Rectal smooth muscle tissue (tissue), 1 donor: ENCODE data around the gene CACNA2D3.

Source experiments
- H3K27ac ChIP-seq: one replicate; pipeline ENCODE4 v1.7.0; 2013; ENCODE audit warnings: low read depth, low read length, inconsistent platforms
- H3K27me3 ChIP-seq: one replicate; pipeline ENCODE4 v1.7.0; 2013; ENCODE audit warnings: low read length; ENCODE audit not compliant: control insufficient read depth, insufficient read depth
- H3K36me3 ChIP-seq: one replicate; pipeline ENCODE4 v1.7.0; 2013; ENCODE audit warnings: low read length; ENCODE audit not compliant: control insufficient read depth, insufficient read depth
- H3K4me1 ChIP-seq: one replicate; pipeline ENCODE4 v1.7.0; 2013; ENCODE audit warnings: low read length; ENCODE audit not compliant: control insufficient read depth, insufficient read depth
- H3K4me3 ChIP-seq: one replicate; pipeline ENCODE4 v1.7.0; 2013; ENCODE audit warnings: low read length
- H3K9ac ChIP-seq: one replicate; pipeline ENCODE4 v1.7.0; 2013; ENCODE audit warnings: low read length

Gene CACNA2D3

DNA sequence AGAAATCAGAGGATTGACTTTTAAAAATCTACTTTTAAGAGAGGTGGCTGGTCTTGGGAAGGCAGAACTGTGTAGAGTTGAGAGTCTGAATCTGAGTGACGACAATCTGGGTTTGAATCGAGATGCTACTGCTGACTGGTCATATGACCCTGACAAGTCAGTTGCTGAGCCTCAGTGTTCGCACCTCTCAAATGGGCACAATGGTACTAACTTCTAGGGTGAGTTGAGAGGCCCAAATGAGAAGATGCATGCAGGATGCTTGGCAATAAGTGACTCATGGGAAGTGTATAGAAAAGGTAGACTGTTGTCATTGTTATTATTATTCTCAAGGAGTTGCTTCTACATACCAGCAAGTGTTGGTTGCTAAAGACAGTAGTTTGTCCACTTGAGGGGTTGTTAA lies 10.3 kb downstream of the CACNA2D3 start:
- H3K4me1 ChIP-seq = no peaks in the 10 kb centered on the region
- no peak overlapping the region for H3K9ac ChIP-seq
- H3K27ac ChIP-seq = no peak overlapping the region
- no peak overlapping the region for H3K4me3 ChIP-seq
- H3K27me3 ChIP-seq = no peaks in the 10 kb centered on the region
- no peaks in the 10 kb centered on the region for H3K36me3 ChIP-seq

DNA sequence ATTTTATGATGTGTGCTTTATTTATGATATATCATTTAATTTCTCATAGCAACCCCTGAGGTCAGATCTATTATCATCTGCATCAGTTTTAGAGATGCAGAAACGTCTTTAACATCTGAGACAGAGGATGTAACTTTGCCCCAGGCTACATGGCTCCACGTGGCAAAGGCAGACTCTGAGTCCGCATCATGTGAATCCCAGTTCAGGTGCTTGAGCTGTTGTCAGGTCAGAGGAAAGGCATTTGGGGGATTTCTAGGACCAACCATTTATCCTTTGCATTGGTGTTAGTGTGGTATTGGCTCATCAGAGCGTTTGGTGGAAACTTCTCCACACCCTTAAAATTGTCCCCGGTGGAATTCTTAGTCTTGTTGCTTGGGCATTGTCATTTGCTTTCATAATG lies 10.8 kb downstream of the CACNA2D3 start:
- Histone ChIP-seq H3K27ac (no peak overlapping the region), H3K9ac (no peak overlapping the region), H3K4me1 (no peaks in the 10 kb centered on the region), H3K4me3 (no peak overlapping the region), H3K27me3 (no peaks in the 10 kb centered on the region), H3K36me3 (no peaks in the 10 kb centered on the region)

DNA sequence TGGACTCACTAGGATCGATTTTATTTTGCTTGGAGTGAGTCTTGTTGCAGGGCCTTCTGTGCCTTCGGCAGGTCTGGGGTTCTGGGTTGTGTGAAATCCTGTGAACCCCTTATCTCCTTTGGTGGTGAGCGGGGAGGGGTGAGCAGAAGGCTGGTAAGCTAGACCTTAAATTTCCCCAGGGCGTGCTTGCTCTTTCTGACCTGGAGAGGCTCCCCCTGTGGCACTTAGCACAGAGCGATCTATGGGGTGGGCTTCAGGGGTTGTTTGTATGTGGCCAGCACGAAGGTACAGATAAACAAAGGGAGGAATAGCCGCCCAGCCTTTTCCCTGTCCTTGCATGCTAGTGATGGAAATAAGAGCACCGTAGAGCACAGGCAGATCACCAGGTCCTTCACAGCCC lies 11.8 kb downstream of the CACNA2D3 start:
- no peak overlapping the region for H3K27ac ChIP-seq
- H3K4me1 ChIP-seq = no peaks in the 10 kb centered on the region
- no peaks in the 10 kb centered on the region for H3K36me3 ChIP-seq
- no peaks in the 10 kb centered on the region for H3K27me3 ChIP-seq
- no peak overlapping the region for H3K4me3 ChIP-seq
- H3K9ac ChIP-seq = no peak overlapping the region

DNA sequence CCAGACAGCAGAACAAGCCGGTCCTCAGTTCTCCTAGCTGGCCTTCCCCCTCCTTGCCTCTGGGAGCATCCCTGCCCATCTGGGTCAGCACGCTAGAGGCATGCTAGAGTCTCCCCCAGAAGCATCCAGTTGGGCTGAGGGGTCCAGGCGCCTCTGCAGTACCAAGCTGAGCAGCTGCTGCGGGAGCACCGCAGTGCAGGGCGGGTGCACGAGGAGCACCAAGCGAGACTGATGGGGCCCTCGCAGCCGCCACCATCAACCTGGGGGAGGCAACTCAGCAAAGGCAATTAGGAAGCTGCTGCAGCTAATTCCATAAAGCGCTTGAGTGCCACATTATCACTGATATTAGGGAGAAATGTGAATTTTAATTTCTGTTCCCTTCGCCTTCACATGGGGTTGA lies 12.4 kb downstream of the CACNA2D3 start:
- no peak overlapping the region for H3K4me3 ChIP-seq
- no peak overlapping the region for H3K9ac ChIP-seq
- no peaks in the 10 kb centered on the region for H3K27me3 ChIP-seq
- no peak overlapping the region for H3K27ac ChIP-seq
- no peaks in the 10 kb centered on the region for H3K4me1 ChIP-seq
- no peaks in the 10 kb centered on the region for H3K36me3 ChIP-seq

DNA sequence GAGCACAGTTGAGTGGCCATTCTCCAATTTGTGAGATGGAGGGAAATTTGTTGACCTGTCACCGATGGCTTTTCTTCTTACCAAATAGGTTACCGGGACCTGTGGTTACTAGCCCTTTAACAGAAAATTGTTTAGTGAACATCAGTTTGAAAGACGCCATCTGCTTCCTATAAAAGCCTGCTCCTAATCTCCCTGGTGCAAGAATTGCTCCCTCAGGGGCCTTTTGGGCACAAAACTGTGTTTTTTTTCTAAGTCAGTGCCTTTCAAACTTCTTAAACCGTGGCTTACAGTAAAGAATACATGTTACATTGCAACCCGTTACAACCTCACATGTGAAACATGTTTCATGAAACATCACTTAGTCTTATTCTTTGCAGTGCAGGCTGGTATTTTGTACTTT lies 15.0 kb downstream of the CACNA2D3 start:
- no peaks in the 10 kb centered on the region for H3K4me1 ChIP-seq
- H3K36me3 ChIP-seq = no peaks in the 10 kb centered on the region
- no peak overlapping the region for H3K27ac ChIP-seq
- no peak overlapping the region for H3K9ac ChIP-seq
- no peak overlapping the region for H3K4me3 ChIP-seq
- no peaks in the 10 kb centered on the region for H3K27me3 ChIP-seq

DNA sequence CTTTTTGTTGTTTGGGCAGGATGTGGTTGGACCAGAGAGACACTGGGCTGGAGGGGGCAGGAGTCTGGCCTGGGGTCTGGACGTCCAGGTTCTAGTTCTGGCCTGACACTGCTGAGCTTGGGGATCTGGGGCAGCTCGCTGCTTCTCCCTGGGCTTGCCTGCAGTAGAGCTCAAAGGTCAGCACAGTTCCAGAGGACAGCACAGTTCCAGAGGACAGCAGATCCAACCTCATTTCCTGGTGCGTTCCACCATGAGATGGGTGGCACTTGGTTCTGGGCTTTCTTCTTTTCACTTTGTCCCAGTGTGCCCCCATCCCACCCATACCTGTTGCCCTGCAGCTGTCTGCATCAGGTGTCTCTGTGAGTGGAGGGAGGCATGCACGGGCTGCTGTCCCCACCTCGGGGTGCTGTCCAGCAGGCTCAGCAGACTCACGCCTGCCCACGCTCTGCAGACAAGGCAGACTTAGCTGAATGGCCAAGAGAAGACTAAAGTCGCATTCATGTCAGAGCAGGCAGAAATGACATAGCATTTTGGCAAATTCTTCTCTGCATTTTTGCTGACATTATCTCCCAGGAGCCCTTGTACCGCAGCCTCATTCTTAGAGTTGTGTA lies 16.7 kb downstream of the CACNA2D3 start:
- Histone ChIP-seq H3K27me3 (no peaks in the 10 kb centered on the region), H3K27ac (no peak overlapping the region), H3K9ac (no peak overlapping the region), H3K36me3 (no peaks in the 10 kb centered on the region), H3K4me3 (no peak overlapping the region), H3K4me1 (no peaks in the 10 kb centered on the region)

DNA sequence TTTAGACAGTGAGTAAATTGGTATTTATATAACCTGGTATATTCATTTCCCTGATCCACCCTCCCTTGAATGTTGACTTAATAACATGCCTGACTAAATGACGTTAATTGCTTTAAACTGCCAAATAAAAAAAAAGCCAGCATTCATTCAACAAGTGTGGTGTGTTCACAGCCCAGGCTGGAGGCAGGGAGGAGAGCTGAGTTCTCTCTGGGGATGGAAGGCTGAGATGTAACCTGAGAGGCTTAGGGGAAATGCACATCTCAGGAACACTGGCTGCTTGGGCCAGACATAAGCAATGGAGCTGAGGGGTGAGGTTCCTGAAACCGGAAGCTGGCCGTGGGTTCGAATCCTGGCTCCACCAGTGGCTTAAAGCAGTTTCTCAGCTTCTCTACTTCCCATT lies 17.3 kb downstream of the CACNA2D3 start:
- H3K4me1 ChIP-seq = no peaks in the 10 kb centered on the region
- H3K27ac ChIP-seq = no peak overlapping the region
- H3K4me3 ChIP-seq = no peak overlapping the region
- no peaks in the 10 kb centered on the region for H3K27me3 ChIP-seq
- no peak overlapping the region for H3K9ac ChIP-seq
- H3K36me3 ChIP-seq = no peaks in the 10 kb centered on the region

DNA sequence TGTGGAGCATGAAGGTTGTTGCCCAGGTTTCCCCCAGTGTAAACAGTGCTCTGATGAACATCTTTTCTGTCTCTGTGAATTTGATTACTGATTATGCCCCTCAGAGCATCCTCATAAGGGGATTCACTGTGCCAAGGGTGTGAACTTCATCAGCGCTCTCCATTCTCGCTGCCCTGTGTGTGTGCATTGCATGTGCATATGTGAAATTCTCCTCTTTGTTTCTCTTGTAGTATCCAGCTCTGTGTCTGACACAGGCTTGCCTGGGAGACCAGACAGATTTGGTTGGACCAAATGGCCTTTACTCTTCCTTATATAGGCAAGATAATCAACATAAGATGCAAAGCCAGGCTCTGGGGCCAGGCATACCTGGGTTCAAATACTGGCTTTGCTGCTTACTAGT lies 21.9 kb downstream of the CACNA2D3 start:
- no peak overlapping the region for H3K9ac ChIP-seq
- H3K27ac ChIP-seq = no peak overlapping the region
- peaks cover 9% of the 10 kb centered on the region for H3K4me1 ChIP-seq
- H3K27me3 ChIP-seq = peaks cover 2% of the 10 kb centered on the region
- no peak overlapping the region for H3K4me3 ChIP-seq
- H3K36me3 ChIP-seq = no peaks in the 10 kb centered on the region

DNA sequence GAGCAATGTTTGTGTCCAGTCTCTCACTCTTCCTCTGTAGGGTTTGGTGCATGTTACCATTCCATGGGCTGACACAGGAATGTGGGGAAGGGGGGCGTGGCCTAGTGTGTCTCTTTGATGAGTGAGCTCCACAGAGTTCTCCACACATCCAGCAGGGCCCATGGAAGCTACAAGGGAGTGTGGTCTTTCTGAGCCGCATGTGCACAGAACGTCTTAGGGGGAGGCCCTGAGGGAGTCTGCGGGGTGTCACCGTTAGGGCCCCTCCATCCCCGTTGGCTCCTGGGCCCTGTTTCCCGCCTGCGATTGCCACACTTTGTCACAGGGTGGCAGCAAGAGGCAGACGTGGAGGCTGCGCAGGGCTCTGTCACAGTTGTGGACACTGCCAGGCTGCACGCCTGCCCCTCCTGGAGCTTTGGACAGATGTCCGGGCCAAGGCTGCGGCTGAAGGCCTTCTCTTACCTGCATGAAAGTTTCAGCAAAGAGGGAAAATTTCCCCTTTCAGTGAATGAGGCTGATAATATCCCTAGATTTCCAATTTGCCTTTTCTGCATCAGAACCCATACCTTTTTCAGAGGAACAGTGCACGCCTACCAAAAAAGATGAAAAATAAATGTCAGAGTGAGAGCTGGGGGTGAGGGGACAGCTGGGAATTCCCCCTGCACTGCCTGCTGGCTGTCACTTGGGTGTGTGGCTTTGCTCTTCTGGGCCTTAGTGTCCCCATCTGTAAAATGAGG lies 24.3 kb downstream of the CACNA2D3 start:
- peaks cover 2% of the 10 kb centered on the region for H3K27me3 ChIP-seq
- no peak overlapping the region for H3K4me3 ChIP-seq
- H3K4me1 ChIP-seq = peaks cover 9% of the 10 kb centered on the region
- H3K36me3 ChIP-seq = no peaks in the 10 kb centered on the region
- H3K9ac ChIP-seq = no peak overlapping the region
- no peak overlapping the region for H3K27ac ChIP-seq

DNA sequence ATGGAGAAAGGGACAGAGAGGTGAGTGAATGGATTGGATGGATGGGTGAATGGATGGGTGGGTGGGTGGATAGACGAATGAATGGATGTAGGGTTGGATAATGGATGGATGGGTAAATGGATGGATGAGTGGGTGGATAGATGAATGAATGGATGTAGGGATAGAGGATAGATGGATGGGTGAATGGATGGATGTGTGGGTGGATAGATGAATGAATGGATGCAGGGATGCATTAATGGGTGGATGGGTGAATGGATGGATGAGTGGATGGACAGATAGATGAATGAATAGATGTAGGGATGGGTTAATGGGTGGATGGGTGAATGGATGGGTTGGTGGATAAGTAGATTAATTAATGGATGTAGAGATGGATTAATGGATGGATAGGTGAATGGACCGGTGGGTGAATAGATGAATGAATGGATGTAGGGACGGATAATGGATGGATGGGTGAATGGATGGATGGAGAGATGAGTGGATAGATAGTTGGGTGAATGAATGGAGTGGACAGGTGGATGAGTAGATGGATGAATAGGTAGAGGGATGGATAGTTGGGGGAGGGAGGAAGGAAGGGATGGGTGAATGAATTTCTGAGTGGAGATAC lies 28.6 kb downstream of the CACNA2D3 start:
- no peak overlapping the region for H3K9ac ChIP-seq
- H3K27me3 ChIP-seq = peaks cover 2% of the 10 kb centered on the region
- H3K36me3 ChIP-seq = no peaks in the 10 kb centered on the region
- H3K27ac ChIP-seq = no peak overlapping the region
- peaks cover 9% of the 10 kb centered on the region for H3K4me1 ChIP-seq
- H3K4me3 ChIP-seq = no peak overlapping the region

DNA sequence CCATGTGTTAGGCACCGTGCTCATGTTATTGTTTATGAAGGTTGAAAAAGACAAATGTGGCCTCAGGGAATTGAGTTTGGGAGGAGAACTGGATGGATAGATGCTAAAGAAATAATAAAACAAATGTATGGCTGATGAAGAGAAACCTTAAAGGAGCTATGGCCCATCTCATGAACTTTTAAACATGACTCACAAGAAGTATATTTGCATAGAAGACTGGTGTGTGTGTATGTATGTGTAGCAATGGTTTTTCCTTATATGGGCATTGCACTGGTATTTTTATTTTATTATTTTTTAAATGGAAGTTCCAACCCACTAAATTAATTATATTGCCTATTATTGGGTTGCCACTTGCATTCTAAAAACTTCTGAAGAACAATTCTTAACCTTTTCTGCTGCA lies 31.1 kb downstream of the CACNA2D3 start:
- H3K36me3 ChIP-seq = no peaks in the 10 kb centered on the region
- H3K27ac ChIP-seq = no peak overlapping the region
- no peak overlapping the region for H3K4me3 ChIP-seq
- H3K4me1 ChIP-seq = no peaks in the 10 kb centered on the region
- H3K27me3 ChIP-seq = no peaks in the 10 kb centered on the region
- H3K9ac ChIP-seq = no peak overlapping the region

DNA sequence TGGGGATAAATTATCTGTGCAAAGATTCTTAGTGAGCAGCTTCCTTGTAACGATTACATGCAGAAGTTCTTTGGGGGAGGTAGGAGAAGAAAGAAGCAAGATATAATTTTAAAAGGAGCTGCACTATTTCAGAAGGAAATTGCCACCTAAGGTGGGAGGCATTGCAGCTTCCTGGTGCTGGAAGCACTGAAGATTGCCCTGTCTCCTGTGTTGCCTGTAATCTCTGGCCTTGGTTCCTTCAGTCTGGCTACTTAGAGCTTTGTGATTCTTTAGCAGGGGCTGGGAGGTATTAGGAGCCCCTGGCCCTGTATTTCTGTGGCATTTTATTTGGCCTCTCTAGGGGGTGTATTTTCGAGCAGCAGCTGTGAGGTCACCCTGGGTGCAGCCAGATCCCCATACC lies 35.5 kb downstream of the CACNA2D3 start:
- Histone ChIP-seq H3K4me1 (no peaks in the 10 kb centered on the region), H3K27me3 (no peaks in the 10 kb centered on the region), H3K4me3 (no peak overlapping the region), H3K27ac (no peak overlapping the region), H3K36me3 (no peaks in the 10 kb centered on the region), H3K9ac (no peak overlapping the region)

DNA sequence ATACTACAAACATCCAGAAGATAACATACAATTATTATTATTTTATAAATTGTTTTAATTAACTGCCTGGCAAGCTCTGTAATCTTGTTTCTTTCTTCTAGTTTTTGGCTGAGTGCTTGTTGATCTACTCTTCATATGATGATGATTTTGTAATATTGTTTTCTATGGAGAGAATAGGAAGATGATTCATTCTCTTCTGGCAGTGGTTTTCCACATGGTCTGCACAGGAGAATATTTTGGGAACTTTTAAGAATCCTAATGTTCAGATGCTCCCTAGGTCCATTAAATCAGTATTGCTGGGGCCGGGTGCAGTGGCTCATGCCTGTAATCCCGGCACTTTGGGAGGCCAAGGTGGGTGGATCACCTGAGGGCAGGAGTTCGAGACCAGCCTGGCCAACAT lies 37.6 kb downstream of the CACNA2D3 start:
- Histone ChIP-seq H3K27ac (no peak overlapping the region), H3K27me3 (no peaks in the 10 kb centered on the region), H3K36me3 (no peaks in the 10 kb centered on the region), H3K4me3 (no peak overlapping the region), H3K4me1 (no peaks in the 10 kb centered on the region), H3K9ac (no peak overlapping the region)
